ENCODE data around the gene MYT1.
"Not testable (repeated sequence)": the region's sequence is repeated elsewhere in the genome, so short reads cannot be mapped to it uniquely, and the experiment has no call there.

MYT1 gene

DNA sequence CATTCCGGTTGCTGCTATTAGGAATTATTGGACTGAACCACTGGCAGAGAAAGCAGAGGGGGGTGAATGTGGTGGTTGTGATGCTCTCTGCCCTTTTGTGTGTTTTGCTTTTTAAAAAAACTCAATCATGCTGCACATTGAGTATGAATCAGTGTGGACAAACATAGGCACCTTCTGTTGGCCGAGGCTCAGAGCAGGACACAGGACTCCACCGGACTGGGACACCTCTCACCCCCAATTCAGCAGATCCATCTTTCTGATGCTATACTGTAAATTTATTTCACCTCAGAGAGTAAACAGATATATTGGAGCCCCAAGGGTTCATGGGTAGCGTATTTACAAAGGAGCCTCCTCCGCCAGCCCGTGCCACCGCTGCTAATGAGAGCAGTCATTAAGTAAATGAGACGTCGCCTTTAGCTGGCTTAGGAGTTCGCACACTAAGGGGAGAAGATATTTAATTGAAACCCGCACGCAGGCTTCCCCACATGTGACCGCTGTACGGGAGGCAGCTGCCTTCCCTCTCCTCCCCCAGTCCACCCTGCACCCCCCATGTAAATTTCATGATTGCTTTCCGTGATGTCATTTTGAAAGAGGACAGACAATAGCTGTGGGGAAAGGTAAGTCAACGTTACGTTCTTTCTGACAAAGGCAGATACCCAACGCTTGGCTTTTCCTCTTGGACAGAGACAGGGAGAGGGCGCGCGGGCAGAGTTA is at the start of gene MYT1:
MYT1 (plus strand) TSS at position 330 of the 714 bp plus-strand sequence. CDS start 34,410 bp downstream, outside the sequence.
- no peak for DNase-seq

DNA sequence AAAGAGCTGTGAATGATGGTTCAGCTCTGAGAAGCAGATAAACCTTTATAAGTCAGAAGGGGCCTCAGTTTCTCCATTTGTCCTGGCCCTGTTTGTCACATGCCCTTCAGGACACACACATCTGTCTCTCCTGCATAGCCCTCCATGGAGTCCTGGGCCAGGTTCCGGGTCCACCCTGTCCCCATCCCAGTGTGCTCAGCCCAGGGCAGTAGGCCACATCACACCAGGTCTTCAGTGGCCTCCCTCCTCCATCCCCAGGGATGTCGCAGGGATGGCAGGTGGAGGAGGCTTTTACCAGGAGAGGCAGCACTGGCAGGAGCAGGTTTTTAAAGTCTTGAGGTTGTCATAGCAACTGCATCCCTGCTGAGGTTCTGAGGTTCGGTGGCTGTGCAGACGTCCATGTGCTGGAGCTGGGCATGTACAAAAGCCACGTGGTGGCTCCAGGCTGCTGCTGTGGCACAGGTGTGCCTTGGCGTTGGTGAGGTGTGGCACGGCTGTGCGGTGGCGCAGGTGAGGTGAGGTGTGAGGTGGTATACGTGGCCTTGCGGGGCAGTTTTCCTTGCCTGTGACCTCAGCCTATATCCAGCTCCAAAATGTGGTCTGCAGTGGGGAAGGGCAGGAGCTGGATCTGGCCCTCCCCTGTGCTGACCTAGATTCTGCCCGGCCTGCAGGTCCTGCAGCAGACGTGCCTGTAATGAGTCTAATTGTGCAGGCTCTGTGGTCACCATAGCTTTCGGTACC is 48.9 kb upstream of the MYT1 start:
- DNase-seq: peak in 1 of 2 donors; percentile 40

DNA sequence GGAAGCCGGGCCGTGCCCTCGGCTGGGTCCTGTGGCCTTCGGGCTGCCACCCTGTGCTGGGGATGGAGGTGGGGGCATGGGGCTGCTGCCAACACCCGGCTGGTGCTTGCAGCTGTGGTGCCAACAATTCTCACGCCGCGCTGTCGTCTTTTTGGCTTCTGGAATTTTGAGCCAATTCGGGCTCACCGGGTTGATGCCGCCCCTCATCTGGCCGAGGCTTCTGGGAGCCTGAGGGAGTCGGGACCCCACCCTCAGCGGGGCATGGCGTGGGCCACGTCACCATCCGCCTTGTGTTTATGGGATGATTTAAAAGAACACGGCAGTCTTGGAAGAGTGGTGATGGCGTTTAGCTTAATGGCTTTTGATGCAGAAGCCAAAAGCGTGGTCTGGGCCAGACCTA is 48.2 kb upstream of the MYT1 start:
- DNase-seq: no peak

DNA sequence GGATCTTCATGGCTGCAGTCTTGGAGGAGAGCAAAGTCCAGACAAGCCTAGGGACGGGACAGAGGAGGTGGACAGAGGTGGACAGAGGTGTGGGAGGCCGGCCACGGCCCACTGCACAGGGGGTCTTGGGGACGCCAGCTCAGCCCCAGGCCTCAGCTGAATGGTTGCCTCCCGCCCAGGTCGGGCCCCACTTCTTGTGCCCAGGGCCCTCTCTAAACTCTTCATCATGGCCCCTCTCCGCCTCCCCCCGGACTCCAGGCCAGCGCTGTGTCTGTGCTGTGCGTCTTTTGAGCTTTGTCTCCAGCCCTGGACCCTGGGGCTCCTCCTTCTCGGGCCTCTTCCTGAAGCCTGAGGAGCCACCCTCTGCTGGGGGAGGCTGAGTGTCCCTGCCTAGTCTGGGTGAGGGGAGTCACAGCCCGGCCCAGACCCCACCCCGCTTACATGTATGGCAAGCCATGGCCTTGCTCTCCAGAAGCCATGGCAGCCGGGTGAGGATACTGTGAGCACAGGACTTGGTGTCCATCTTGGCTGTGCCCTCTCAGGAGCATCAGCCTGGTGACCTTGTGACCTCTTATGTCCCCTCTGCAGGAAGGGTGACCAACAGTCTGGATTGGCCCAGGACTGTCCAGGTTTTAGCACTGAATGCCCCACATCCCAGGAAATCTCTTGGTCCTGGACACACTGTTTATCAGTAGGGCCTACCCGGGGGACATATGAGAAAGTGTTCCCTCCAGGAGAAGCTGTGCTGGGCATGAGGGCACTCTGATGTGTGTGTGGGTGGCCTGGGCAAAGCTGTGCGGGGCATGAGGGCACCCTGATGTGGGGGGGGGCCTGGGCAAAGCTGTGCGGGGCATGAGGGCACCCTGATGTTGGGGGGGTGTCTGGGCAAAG is 47.5 kb upstream of the MYT1 start:
- no peak for DNase-seq

DNA sequence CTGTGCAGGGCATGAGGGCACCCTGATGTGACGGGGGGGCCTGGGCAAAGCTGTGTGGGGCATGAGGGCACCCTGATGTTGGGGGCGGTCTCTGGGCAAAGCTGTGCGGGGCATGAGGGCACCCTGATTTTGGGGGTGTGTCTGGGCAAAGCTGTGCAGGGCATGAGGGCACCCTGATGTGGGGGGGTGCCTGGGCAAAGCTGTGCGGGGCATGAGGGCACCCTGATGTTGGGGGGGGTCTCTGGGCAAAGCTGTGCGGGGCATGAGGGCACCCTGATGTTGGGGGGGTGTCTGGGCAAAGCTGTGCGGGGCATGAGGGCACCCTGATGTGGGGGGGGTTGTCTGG is 46.8 kb upstream of the MYT1 start:
- not testable (repeated sequence) for DNase-seq

DNA sequence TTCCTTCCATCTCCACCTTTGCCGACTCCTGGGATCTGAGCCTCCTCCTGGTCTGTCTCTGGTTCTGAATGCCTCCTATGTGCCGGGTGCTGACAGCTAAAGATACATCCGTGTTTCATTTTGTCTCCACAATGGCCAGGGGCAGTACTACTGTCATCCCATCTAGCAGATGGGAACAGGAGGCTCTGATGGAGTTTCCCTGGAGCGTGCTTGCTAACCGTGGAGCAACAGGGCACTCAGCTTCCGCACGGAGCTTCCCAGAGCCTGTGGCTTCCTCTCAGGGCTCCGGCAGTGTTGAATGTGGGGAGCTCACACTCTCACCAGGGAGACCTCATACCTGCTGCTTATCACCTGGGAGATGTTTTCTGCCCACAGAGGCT is 45.0 kb upstream of the MYT1 start:
- no peak for DNase-seq

DNA sequence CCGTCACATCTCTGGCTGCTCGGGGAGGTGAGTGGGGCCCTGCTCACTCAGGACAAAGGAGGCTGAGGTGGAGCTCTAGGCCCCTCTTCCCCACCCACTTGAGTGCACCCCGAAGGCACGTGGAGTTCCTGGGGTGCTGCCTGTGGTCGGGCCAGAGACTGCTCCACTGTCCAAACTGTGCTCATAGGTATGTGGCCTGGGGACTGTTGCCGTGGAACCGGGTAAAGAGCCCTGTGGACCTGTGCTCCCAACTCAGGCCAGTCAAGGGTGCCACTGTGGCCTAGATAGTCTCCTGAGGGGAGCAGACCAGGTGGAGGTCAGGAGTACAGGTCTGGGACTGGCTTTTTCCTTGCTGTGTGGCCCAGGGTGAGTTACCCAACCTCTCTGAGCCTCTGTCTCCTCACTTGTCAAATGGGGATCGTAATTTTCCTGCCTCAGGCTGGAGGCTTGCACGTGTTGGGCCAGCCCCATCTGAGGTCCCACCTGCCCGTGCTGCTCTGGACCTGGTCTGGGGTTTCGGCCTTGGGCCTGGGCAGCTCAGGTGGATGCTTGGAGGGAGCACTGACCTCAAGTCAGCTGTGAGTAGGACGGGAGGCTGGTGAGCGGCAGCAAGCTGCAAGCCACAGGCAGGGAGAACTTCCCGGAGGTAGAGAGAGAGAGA is 44.4 kb upstream of the MYT1 start:
- DNase-seq: no peak

DNA sequence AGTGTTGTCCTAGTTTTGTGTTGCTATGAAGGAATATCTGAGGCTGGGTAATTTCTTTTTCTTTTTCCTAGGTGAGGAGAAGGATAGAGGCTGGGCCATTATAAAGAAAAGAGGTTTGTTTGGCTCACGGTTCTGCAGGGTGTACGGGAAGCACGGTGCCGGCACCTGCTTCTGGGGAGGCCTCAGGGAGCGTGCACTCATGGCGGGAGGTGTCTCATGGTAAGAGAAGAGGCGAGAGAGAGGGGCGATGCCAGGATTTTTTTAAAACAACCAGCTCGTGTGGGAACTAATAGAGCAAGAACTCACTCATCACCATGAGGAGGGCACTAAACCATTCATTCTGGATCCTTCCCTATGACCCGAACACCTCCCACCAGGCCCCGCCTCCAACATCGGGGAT is 42.7 kb upstream of the MYT1 start:
- no peak for DNase-seq

DNA sequence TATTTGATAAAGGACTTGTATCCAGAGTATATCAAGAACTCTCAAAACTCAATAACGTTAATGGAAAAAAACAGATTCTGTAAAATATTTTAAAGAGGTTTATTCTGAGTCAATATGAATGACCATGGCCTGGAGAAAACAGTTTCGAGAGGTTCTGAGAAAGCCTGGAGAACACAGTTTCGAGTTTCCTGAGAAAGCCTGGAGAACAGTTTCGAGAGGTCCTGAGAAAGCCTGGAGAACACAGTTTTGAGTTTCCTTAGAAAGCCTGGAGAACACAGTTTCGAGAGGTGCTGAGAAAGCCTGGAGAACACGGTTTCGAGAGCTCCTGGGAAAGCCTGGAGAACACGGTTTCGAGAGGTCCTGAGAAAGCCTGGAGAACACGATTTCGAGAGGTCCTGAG is 41.3 kb upstream of the MYT1 start:
- DNase-seq: not testable (repeated sequence)

DNA sequence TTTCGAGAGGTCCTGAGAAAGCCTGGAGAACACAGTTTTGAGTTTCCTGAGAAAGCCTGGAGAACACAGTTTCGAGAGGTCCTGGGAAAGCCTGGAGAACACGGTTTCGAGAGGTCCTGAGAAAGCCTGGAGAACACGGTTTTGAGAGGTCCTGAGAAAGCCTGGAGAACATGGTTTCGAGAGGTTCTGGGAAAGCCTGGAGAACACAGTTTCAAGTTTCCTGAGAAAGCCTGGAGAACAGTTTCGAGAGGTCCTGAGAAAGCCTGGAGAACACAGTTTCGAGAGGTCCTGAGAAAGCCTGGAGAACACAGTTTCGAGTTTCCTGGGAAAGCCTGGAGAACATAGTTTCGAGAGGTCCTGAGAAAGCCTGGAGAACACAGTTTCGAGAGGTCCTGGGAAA is 40.7 kb upstream of the MYT1 start:
- DNase-seq: not testable (repeated sequence)

DNA sequence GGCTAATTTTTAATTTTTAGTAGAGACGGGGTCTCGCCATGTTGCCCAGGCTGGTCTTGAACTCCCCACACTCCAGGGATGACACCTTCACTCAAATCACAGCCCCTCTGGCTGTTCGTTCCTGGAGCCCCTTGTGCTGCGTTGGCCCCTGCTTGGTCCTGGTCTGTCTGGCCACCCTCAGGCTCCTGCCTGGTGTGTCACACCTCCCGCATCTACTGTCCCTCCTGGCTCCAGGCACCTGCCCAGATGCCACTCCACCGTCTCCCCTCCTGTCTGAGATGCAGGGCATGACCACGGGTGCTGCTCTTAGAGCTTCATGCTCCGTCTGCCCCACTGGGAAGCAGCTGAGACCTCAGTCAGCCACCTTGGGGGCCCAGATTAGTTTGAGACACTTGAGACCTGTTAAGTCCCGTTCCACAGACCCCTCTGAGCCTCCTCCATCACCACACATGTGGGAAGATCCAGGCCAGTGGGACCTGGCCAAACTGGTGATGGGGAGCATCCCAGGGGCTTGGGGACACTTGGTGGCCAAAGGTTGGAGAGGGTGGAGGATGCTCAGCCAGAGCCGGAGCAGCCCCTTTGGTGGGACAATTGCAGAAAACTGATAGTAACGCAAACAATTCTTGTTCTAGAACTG is 35.0 kb upstream of the MYT1 start:
- no peak for DNase-seq

DNA sequence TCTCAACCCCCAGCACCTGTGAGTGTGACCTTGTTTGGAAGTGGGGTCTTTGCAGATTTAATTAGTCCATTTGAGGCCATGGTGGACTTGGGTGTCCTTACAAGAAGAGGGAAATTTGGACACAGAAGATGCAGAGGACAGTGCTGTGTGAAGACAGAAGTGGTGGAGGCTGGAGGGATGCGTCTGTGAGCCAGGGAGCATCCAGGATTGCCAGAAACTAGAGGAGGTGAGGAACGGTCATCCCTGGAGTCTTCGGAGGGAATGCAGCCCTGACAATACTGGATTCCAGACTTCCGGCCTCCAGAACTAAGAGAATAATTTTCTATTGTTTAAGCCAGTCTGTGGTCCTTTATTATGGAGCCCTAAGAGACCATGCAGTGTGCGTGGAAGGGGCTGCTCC is 34.0 kb upstream of the MYT1 start:
- DNase-seq: no peak

DNA sequence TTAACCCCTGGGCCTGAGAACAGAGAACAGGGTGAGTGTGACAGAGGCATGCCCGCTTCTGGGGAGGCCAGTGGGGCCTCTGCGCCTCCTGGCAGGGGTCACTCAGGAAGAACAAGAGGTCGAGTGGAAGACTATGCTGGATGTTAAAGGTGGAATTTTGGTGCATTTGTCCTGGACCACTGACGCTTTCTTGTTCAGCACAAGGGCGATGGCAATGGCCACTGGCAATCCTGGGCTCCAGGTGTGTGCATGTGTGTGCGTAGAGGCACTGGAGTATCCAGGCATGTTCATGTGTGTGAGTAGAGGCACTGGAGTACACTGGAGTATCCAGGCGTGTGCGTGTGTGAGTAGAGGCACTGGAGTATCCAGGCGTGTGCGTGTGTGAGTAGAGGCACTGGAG is 33.4 kb upstream of the MYT1 start:
- DNase-seq: no peak

DNA sequence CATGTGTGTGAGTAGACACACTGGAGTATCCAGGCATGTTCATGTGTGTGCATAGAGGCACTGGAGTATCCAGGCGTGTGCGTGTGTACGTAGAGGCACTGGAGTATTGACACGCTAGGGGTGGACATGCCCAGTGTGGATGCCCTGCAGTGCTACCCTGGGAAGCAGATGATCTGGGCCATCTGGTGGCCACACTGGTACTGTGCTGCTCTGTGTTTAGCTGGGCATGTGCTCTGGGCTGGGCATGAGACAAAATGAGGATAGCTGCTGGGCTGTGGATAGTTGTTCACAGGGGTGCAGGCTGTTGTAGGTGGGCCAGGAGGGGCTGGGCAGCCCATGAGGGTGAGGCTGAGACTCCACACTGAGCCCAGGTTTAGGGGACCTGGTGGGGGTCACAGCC is 32.8 kb upstream of the MYT1 start:
- DNase-seq: no peak

DNA sequence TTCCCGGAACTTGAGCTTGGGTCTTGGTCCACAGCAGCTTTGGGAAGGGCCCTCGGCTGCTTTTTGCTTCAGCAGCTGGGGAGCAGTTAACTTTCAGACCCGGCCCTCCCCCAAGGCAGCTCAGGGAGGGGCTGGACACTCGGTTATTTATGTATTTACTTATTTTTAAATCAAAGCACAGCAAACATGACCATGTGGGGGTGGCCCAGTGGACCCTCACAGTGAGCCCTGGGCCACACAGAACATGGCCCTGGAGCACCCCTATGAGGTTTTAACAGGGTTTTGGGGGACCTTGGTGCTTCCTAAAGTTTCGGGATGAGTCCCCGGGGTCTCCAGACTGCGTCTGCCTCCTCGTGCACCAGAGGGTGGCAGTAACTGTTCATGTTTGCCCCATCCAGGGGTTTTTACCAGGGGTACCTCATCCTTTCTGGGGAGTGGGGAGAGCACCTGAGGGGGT is 30.3 kb upstream of the MYT1 start:
- no peak for DNase-seq

DNA sequence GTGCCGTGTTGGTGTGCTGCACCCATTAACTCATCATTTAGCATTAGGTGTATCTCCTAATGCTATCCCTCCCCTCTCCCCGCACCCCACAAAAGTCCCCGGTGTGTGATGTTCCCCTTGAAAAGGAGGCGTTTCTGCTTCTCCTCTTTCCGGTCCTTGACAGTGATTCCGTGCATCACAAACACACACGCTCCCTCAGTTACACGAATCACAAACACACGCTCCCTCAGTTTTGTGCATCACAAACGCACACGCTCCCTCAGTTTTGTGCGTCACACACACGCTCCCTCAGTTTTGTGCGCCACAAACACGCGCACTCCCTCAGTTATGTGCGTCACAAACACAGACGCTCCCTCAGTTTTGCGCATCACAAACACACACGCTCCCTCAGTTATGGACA is 29.5 kb upstream of the MYT1 start:
- not testable (repeated sequence) for DNase-seq

DNA sequence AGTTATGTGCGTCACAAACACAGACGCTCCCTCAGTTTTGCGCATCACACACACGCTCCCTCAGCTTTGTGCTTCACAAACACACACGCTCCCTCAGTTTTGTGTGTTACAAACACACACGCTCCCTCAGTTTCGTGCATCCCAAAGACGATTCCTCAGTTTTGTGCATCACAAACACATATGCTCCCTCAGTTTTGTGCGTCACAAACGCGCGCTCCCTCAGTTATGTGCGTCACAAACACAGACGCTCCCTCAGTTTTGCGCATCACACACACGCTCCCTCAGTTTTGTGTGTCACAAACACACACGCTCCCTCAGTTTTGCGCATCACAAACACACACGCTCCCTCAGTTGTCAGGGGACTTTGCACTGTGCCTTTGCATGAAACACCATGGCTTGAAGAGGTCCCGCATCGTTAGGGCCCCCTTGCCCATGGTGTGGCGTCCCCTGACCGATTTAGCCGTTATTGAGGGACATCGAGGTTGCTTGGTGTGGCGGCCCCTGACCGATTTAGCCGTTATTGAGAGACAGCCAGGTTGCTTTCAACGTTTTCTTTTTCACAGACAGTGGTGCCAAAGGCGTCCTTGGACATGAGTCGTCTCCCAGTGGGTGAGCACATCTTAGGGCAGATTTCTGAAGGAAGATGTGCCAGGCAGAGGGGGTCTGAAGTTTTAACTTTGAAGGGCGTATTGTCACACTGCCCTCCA is 28.1 kb upstream of the MYT1 start:
- DNase-seq: no peak

DNA sequence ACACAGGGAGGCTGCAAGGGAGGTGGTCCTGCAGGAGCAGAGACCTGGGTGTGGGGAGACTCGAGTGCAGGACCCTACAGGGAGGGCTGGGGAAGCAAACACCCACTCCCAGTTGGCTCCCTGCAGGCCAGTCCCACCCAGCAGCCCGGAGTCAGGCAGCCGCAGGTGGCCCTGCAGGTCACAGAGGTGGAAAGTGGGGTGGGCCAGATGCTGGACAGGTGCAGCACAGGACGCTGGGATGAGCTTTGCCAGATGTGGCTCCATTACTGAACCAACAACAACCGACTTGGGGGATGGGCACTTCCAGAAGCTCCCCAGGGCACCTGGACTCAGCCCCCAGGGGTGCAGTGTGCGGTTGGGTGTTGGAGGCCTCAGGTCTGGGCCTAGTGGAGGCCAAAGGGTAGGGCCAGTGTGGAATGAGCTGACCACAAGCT is 26.6 kb upstream of the MYT1 start:
- DNase-seq: no peak

DNA sequence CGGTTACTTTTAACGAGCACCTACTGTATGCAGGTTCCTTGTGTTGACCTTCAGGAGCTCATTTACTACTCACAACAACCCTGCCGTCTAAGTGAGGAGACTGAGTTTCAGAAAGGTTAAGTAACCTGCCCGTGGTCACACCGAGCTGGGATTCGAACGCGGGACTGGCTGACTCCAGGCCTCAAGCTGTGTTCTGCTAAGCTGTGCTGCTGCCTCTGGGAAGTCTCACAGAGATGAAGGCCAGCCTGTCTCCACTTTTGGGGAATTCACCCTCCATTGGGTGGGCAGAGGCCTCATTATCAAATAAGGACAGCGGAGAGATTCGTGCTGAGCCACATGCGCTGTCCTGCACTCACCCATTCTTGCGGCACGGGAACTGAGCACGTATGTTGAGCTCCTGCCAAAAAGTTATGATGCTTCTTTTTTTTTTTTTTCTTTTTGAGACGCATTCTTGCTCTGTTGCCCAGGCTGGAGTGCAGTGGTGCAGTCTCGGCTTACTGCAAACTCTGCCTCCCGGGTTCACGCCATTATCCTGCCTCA is 25.9 kb upstream of the MYT1 start:
- no peak for DNase-seq

DNA sequence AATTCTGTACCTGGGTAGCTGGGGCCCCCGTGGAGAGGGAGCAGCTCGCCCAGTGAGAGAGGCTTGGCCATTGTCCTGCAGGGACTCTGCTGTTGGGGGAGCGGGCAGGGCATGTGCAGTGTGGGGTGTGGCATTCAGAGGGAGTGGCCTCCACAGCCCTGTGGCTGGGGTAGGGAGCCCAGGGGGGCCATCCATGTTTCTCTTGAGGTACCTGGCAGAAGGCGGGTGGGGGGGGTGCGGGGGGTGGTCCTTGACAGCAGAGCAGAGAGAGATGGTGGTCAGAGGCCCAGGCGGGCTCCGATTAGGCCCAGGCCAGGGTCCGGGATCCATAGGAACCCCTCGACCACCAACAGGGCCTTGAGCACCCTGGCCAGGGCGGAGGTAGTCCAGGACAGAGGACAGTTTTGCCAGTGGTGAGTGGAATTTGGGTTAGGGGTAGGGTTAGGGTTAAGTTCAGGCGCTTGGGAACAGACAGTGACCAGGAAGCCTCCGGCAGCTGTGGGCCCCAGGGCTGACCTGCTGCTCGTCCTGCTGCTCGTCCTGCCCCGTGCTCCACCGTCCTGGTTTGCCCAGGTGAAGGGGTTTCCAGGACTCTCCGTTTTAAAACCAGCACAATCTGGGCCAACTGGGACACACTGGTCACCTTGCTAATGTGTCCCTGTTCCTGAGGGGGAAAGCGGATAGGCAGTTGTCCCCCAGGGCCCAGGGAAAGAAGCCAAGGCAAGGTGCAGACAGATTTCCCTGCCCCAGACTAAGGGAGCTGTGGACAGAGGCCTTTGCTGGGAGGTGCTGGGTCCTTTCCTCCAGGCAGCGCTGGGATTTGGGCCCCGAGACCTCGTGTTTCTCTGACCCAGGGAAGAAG is 24.8 kb upstream of the MYT1 start:
- DNase-seq: no peak

Measured in hippocampal formation (tissue), 2 donors.